GM12875 (cell line): ENCODE results near the gene DGKQ.
"Not testable (repeated sequence)": the region's sequence is repeated elsewhere in the genome, so short reads cannot be mapped to it uniquely, and the experiment has no call there.

Source experiments
- H3K4me3 ChIP-seq: one replicate; pipeline ENCODE4 v1.5.1; 2011; ENCODE audit warnings: low read depth, low read length, control low read depth
- CTCF ChIP-seq: IDR thresholded peaks from 2 replicates; pipeline ENCODE4 v1.5.1; 2011; ENCODE audit warnings: low read depth, mild to moderate bottlenecking, control low read depth, inconsistent platforms, low read length, moderate library complexity, borderline replicate concordance; ENCODE audit not compliant: insufficient read depth

The DGKQ gene

GRCh38 chr4:925771-926500 lies 47.4 kb downstream of the DGKQ start:
- TF ChIP-seq CTCF, result no peak

GRCh38 chr4:925171-925570 lies 48.2 kb downstream of the DGKQ start:
- no peak overlapping the region for H3K4me3 ChIP-seq
- no peak for TF ChIP-seq CTCF

More at GRCh38 chr4:925771-926500, 47.4 kb downstream of the DGKQ start:
- no peak overlapping the region for H3K4me3 ChIP-seq

GRCh38 chr4:924107-925096 lies 49.0 kb downstream of the DGKQ start:
- H3K4me3 ChIP-seq, result no peak overlapping the region
- TF ChIP-seq CTCF, result no peak

- no peak for TF ChIP-seq CTCF
- H3K4me3 ChIP-seq, result no peak overlapping the region
These were observed 51.5 kb downstream of the DGKQ start for GRCh38 chr4:921830-922331.

GRCh38 chr4:919004-919680 lies 54.2 kb downstream of the DGKQ start:
- not testable (repeated sequence) for H3K4me3 ChIP-seq

- not testable (repeated sequence) for H3K4me3 ChIP-seq
These were observed 54.8 kb downstream of the DGKQ start for GRCh38 chr4:918591-918990.

GRCh38 chr4:917992-918391 lies 55.4 kb downstream of the DGKQ start:
- H3K4me3 ChIP-seq, result no peak overlapping the region

More at GRCh38 chr4:917992-918391, 55.4 kb downstream of the DGKQ start:
- TF ChIP-seq CTCF, result no peak
